Left colon (tissue), 2 donors: ENCODE data around the gene PADI1. TPM values are rescaled to one million over a fixed set of nuclear protein-coding genes. Genes with fewer than 3 reads are reported as not detected.

ENCODE experiments used
- ATAC-seq: fragments of 200-7000 bp; cut with Tn5 transposase; one replicate; pipeline ENCODE4 v1.9.1; 2020; ENCODE audit warnings: mild to moderate bottlenecking, moderate library complexity
- DNase-seq, 2 donors: peaks; one replicate each; pipeline ENCODE4 v3.0.0-alpha.2; 2020
- intact Hi-C, 2 donors: fragments of 100-400 bp; cut with DNase I in 1 of 2; cut with micrococcal nuclease in 1 of 2; formaldehyde crosslinking; loops; one replicate each; pipeline versions ENCODE4 v1.11.2 to v1.14.0; 2022; cut with DNase I, micrococcal nuclease
- long read RNA-seq: library from polyadenylated mRNA; unstranded; transcript quantifications from one replicate; pipeline ENCODE4 v2.0.0, GENCODE V29; 2021
- total RNA-seq, 2 donors: library from RNA; stranded (reverse); fragmentation: NEBNext Ultra II Directional; extraction: Animal tissue kit (Norgen Biotek cat#: 25700); gene quantifications; one replicate each; pipeline ENCODE4 v1.2.1, GENCODE V29; 2021
- donor health status: DM: no; HTN: no; CAD: no.
- donor health status: DM: yes; HTN: yes; CAD: no.

PADI1 gene, protein sequence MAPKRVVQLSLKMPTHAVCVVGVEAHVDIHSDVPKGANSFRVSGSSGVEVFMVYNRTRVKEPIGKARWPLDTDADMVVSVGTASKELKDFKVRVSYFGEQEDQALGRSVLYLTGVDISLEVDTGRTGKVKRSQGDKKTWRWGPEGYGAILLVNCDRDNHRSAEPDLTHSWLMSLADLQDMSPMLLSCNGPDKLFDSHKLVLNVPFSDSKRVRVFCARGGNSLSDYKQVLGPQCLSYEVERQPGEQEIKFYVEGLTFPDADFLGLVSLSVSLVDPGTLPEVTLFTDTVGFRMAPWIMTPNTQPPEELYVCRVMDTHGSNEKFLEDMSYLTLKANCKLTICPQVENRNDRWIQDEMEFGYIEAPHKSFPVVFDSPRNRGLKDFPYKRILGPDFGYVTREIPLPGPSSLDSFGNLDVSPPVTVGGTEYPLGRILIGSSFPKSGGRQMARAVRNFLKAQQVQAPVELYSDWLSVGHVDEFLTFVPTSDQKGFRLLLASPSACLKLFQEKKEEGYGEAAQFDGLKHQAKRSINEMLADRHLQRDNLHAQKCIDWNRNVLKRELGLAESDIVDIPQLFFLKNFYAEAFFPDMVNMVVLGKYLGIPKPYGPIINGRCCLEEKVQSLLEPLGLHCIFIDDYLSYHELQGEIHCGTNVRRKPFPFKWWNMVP
- under 1 TPM; 0.27 to 0.47 TPM for total RNA-seq
- long read RNA-seq, partial matches to known transcripts, result 2 of 2 reads
- long read RNA-seq, other reads (novel, unspliced or antisense), result 0 of 2 reads

- DNase-seq, result no peak
- ATAC-seq, result no peak
- intact Hi-C loops, result no loop called here
Observed at GRCh38 chr1:17204546-17205440, at the start of gene PADI1. PADI1 (plus strand) TSS chr1:17205128; CDS start chr1:17205218, 90 bp downstream.

- intact Hi-C loops, result no loop called here
- ATAC-seq (peak; percentile 28), DNase-seq (no peak)
Observed at GRCh38 chr1:17155257-17155920, 49.5 kb upstream of the PADI1 start.

- peak; percentile 64 for ATAC-seq
- no peak for DNase-seq
- intact Hi-C loops, result no loop called here
Observed at GRCh38 chr1:17156108-17156507, 48.8 kb upstream of the PADI1 start.

DNA sequence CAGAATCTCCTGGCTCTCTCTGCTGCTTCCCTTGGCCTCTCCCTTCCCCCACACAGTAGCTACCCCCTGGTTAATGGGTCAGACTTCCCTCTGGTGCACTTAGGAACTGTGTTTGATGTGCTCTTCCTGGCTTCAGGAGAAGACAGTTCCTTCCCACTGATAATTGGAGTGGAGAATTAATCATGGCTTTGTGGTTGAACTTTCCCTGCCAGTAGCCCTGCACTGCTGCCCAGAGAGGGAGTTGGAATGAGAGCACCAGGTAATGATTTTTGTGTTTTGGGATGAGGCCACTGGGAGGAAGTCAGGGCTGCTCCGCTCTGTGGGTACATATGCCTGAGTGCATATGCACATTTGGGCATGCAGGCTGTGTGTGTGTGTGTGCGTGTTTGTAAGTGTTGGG lies 46.0 kb upstream of the PADI1 start:
- DNase-seq (no peak), ATAC-seq (no peak)
- intact Hi-C loops, result no loop called here

DNA sequence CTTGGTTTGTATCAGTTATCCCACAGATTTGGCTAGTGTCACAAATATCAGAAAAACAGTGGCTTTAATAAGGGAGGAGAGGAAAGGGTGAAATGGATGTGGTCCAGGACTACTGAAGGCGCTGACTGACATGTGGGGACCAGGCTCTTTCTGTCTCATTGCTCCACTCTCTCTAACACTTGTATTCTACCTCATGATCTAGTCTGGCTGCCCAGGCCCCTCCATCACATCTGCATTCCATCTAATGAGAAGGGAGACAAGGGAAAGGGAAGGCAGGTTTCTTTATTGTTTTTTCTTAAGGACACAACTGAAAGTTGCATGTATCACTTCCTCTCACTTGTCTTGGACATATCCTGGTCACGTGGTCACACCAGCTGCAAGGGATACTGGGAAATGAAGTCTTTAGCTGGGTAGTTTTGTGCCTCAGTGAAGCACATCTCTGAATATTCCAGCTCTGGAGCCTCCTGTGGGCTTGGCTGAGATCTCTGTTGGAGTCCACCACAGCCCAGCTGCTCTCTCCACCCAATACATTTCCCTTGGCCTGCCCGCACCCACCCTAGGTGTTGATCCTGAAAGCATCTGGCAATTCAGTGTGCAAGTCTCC lies 43.7 kb upstream of the PADI1 start:
- intact Hi-C loops, result no loop called here
- no peak for ATAC-seq
- DNase-seq, result no peak

GRCh38 chr1:17161926-17162800 lies 42.8 kb upstream of the PADI1 start:
- intact Hi-C loops, result no loop called here
- DNase-seq (no peak), ATAC-seq (no peak)

DNA sequence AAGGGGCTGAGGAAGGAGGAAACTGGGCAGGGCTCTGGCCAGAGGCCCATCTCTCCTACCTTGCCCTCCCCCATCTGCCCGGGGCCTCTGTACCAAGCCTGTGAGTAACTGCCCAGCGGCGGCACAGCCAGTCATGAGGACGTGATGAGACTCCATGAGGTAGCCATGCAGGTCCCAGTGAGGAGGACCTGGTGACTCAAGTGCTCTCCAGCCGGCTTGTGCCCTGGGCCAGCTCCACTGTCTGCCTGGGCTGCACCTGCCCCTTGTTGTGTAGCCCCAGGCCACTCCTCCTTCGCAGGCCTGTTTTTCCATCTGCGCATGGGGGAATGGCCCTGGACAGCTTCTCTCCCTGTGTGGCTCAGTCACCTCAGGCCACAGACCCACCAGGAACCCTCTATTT lies 42.0 kb upstream of the PADI1 start:
- ATAC-seq, result no peak
- intact Hi-C loops, result no loop called here
- no peak for DNase-seq

GRCh38 chr1:17163371-17163770 lies 41.6 kb upstream of the PADI1 start:
- intact Hi-C loops, result no loop called here
- no peak for DNase-seq
- ATAC-seq, result no peak

GRCh38 chr1:17163789-17164666 lies 40.9 kb upstream of the PADI1 start:
- intact Hi-C loops, result no loop called here
- ATAC-seq (no peak), DNase-seq (no peak)

GRCh38 chr1:17165823-17166222 lies 39.1 kb upstream of the PADI1 start:
- DNase-seq (no peak), ATAC-seq (no peak)
- intact Hi-C loops, result no loop called here

DNA sequence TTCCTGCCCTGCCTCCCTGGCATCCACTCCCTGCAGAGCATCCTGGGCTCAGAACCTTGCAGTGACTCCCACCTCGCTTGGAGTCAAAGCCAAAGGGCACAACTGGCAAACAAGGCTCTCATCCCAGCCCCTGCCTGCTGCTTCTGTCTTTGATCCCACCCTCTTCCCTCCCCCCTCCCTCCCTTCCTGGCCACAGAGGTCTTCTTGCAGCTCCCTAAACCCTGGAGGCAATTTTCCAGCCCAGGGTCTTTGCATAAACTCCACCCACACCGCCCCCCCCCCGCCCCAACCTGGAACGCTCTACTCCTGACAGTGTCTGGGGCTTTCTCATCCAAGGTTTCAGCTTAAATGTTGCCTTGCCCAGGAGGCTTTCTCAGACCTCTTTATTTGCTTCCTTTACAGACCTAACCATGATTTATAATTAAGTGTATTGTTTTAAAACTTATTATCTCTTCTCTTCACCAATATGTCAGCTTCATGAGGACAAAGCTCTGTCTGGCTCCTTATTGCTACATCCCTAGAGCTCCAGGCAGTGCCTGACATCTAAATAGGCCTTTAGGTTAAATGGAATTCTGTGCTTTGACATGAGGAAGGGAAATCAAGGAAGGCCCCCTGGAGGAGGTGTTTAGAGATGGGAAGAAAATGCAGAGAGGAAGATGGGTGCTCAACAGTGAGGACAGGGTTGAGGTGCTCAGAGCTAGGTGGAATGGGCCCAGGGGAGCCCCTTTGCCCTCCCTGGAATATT lies 37.7 kb upstream of the PADI1 start:
- ATAC-seq (no peak), DNase-seq (no peak)
- intact Hi-C loops, result no loop called here

DNA sequence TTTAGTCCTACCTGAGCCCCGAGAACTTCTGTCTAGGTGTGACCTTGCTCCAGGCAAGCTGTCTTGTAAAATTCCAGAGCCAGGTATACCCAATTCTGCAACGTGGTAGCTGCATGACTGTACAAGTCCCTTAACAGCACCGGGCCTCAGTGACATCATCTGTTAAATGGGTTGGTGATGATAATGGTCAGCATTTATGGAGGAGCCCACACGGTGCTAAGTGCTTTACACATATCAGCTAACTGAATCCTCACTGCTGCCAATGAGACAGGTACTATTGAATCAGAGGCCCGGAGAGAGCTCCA lies 37.2 kb upstream of the PADI1 start:
- DNase-seq (no peak), ATAC-seq (no peak)
- intact Hi-C loops, result no loop called here

- ATAC-seq, result no peak
- no peak for DNase-seq
- intact Hi-C loops, result no loop called here
Observed at GRCh38 chr1:17168091-17168876, 36.6 kb upstream of the PADI1 start.

DNA sequence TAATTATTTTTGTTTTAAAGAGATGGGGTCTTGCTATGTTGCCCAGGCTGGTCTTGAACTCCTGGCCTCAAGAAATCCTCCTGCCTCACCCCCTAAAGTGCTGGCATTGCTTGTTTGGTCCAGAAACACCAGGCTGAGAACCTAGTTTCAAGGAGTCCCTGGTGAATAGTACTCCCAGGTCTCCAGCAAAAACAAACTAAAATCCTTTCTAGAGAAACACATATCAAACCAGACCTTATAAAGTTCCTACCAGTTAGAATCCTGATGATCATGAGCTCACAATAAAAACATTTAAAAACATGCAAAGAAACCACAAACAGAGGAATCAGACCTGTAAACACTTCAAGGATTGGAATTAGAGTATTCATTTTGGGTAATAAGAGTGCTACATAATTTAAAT lies 34.4 kb upstream of the PADI1 start:
- DNase-seq (no peak), ATAC-seq (no peak)
- intact Hi-C loops, result no loop called here

DNA sequence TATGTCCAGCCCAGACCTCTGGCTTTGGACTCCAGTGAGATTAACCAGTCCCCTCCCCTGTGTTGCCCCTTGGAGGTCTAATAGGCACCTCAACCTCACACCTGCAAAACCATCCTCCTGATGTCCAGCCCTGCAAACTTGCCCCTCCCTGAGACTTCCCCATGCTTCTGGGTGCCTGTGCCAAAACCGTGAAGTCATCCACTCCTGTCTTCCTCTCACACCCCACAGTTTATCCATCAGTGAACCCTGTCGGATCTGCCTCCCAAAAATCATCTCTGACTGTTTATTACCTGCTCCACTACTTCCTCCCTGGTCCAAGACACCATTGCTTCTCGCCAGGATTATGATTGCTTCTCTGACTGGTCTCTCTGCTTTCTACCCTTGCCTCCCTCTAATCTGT lies 31.7 kb upstream of the PADI1 start:
- intact Hi-C loops, result no loop called here
- DNase-seq (no peak), ATAC-seq (no peak)
